Measurements from ENCODE around the gene CELF6.
"Not testable (repeated sequence)": the region's sequence is repeated elsewhere in the genome, so short reads cannot be mapped to it uniquely, and the experiment has no call there.

The CELF6 gene

DNA sequence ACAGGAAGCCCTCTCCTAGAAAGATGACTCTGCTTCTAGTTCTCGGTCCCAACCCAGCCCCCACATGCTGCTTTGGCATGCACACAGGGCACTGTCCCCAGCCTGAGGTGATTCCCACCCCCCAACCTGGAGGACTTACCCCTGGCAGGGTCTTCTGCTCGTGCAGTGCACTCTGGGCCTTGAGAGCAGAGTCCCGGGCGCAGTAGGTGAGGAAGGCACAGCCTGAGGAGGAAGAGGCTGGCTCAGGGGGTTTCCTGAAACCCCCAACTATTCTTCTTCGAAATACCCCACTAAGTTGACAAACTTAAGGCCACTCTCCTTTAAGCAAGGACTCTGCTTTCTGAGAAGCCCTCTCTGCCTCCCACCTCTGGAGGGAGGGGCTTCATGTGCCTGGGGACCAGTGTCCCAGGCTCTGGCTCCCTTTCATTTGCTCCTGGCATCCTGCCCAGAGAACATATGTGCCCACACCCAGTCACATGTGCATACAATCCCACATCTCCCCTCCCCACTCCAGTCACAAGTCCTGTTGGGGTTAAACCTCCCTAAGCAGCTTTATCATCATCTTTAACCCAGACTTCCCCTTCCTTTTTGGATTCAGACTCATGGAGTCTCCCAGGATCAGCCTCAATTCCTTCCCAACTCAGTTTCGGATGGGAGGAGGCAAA lies 4.1 kb downstream of the CELF6 start:
- no peak for DNase-seq

DNA sequence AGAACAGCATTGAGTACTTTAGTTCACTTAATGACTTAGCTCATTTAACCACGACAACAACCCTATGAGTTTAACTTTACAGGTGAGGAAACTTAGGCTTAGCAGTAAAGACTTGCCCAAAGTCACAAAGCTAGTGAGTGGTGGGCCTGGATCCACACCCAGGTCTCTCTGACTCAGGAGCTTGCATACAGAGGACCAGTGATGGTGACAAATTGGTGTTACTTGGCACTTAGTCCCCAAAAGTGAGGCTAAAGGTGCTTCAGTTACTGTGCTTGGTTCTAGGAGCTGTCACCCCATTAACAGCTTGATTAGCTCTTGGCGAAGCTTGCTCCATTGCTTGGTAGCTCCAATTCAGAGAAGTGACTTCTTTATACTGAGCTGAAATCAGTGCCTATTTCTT lies 6.1 kb downstream of the CELF6 start:
- DNase-seq = no peak

DNA sequence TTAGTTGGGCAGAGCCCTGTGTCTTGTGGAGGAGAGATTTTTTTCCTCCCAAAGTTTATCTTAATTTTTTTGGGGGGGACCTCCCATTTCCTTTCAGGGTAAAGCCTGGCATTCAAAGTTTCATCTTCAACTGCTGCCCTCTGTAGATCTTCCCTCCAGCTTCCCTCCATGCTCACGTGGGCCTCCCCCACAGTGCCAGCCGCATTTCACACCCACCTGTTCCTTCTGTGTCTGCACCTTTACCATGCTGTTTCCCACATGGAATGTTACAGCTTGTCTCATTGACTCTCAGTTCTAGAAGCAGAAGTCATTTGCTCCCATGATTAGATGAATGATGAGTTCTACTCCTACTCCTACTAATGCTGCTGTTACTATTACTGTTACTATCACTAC lies 6.5 kb downstream of the CELF6 start:
- no peak for DNase-seq

DNA sequence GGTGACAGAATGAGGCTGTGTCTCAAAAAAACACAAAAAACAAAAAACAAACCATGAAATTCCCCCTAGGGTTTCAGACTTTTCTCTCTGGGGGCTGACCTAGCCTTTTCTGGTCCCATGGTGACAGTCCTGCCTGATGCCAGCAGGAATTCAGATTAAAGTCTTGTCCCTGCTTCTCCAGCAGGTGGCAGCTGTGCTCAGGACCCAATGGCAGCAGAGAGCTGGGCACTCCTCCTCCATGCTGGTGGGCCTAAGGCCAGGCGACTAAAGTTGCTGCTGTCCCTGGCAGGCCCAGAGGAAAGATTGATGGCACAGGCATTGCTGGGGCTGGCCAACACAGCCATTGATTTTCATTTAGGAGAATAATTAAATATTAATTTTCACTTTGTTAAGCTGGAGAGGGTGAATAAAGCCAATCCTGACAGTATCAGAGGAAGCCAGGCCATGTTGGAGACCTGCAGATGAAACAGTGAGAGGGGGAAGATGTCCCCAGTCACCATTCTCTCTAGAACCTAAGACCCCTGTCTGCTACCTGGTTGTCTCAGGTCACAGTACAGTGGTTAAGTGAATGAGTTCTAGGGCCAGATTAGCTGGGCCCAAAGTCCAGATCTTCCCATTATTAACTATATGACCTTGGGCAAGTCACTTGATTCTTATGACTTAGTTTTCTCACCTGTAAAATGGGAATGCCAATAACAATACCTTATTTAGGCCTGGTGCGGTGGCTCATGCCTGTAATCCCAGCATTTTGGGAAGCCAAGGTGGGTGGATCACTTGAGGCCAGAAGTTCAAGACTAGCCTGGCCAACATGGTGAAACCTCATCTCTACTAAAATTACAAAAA lies 7.1 kb downstream of the CELF6 start:
- DNase-seq = peak; percentile 63

DNA sequence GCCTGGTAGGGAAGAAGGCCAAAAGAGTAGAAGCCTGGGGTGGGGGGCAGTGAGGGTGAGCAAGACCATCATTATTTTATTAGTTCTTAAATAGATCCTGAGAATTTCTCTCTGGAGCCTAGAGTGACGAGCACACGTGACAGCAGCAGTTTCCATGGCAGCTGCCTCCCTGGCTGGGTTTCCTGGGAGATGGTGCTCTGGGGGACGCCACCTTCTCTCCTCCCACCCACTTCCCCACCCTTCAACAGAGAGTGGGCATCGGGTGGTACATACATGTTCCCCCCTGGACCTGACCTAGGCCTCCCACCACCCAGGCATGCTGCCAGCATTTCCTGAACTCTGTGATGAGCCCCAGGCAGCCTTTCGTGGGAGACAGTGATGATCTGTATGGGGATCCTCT lies 12.9 kb downstream of the CELF6 start:
- DNase-seq = no peak

DNA sequence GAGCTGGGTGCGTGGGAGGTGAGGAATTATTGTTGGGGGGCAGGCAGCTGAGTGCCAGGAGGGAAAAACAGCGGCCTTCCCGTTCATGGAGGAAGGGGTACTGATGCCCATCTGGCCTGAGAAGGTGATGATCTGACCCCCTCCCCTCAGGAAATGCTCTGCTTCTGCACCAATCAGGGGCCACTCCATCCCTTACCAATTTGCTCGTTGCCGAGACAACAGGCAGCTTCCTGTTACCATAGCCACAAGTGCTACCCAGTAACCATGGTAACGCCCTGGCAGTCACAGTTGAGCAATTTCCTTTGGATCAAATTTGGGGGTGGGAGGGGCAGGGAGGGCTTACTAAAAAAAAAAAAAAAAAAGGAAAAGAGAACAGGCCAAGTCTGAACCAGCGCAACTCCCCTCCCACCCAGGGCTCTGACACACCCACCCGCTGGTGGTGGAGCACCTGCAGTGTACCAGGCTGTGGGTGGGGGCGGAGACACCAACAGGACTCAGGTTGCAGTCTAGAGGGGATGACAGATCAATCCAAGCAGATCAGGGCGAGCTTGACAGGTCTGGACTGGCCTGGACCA lies 13.7 kb downstream of the CELF6 start:
- DNase-seq = peak; percentile 36

DNA sequence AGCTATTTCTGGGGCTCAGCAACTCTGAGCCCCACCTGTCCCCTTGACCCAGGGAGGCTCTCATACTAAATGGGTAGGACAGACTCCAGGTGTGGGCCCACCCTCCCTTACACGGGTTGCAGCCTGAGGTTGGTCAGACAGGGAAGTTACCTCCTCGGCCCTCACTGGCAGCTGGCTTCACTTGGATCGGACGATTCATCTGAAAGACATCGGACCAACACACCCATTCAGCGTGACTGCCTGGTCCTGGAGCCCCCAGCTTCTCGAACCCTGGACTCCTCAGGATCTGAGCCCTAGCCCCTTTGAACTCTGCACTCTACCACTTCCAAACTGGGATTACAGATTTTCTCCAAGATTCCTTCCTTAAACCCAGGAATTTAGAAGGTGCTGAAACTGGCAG lies 15.4 kb downstream of the CELF6 start:
- DNase-seq = no peak

DNA sequence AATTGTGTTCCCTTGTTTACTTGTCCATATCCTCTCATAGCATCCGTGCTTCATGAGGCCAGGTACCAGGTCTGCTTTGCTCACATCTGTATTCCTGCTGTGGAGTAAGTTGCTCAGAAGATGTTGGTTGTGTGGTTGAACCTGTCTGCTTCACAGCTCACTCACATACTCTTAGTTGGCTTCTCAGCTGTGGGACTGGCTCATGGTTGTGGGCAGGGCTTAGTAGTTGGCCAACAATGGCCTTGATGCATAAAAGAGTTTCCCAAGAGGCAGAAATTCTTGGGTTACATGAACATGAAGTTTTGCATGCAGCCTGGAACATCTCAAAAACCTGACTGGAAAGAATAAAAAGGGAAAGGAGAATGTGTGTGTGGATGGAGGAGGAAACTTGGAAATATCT lies 17.0 kb downstream of the CELF6 start:
- no peak for DNase-seq

DNA sequence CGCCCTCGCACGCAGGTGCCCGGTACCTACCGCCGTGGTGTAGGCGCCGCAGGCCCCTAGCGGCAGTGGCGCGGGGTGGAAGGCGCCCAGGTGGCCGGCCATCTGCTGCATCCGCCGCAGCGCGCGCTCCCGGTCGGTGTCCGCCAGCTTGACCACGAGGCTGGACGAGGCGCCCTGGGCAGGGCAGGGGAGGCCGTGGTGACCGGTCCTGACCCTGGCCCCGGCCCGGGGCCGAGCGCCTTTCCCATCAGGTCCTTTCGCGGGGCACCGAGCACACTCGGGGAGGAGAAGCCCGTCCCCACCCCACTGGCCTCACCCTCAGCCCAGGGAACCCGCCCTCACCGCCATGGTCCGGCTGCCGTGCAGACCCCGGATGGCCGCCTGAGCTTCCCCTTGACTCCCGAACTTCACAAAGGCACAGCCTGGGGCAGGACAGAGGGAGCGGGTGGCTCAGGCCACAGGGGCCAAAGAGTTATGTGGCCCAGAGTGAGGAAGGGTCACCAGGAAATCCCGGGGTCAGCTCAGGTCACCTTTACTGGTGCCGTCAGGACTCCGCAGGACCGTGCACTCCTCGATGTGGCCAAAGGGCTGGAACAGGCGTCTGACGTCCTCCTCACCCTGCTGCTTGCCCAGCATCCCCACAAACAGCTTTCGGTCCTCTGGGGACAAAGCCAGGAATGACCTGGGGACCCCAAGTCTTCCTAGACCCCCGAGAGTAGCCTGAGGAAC lies 30.2 kb downstream of the CELF6 start:
- DNase-seq = no peak

DNA sequence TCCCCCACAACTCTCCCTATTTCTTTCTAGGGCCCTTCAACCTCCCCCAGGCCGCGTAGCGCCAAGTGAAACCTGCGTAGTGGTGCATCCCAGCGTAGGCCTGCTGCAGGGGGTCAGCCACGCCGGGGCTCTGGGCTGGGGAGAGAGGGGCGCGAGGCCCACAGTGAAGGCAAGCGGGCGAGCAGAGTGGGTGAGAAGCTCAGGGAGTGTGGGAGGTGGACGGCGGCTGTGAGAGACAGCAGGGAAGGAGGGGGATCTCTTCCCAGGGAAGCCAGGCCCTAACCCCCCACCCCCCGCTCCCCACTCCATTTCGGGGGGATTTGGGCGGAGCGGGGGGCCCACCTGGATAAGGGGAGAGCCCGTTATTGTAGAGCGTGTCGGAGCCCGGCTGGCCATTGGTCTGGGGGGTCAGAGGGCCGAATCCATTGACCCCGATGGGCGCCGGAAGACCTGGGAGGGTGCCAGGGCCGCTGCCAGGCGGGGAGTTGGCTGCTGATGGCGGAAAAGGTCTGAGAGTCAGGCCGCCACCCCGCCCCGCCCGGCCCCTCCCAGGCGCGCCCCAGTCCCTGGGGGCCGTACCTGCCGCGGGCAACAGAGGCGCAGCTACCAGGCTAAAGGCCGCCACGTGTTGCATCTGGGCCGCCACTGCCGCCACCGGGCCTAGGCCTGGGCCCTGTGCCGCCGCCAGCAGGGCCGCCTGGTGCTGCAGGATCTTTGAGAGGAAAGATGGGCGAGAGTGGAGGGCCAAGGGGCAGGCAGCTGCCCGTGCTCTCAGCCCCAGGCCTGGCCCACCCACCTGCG lies 31.0 kb downstream of the CELF6 start:
- no peak for DNase-seq

DNA sequence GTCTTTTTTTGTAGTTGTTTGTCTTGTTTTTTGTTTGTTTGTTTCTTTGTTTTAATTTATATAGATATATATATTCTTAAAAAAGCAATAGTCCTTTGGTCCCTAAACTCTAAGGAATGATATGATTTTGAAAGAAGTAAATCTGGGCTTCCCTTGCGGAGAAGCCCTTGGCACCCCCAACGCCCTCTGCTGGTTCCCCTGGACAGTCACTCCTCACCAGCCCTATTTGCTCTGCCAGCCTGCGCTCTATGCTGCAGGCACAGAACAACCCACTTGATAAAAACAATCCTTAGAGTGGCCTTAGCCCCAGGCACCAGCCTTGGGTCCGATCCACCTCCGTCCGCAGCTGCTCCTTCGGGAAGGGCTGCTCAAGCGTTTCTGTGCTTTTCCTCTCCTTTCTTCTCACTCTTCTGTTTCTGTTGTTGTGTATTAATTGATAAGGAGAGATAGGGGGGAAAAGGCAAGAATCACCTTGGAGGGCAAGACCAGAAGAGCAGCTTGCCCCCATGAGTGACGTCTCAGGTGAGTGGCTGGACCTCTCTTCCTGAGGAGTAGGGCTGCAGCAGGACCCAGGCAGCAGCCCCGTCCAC lies 33.9 kb downstream of the CELF6 start:
- DNase-seq = peak; percentile 19

DNA sequence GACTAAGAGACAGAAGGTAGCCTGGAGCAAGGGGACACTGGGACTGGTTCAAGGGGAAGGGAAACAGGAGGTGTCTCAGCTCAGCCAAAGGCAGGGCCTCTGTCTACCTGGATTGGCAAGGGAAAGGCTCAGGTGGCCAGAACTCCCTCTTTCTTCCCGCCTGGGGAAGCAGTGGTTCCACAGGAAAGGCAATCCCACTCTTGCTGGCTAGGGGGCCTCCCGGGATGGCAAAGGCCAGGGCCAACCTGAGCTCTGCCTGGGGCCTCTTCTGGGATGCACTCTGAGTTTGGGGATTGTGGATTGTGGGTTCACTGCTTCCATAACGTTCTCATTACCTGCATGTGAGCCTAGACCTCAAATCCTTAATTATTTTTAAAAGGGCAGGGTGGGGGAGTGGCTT lies 34.6 kb downstream of the CELF6 start:
- no peak for DNase-seq

DNA sequence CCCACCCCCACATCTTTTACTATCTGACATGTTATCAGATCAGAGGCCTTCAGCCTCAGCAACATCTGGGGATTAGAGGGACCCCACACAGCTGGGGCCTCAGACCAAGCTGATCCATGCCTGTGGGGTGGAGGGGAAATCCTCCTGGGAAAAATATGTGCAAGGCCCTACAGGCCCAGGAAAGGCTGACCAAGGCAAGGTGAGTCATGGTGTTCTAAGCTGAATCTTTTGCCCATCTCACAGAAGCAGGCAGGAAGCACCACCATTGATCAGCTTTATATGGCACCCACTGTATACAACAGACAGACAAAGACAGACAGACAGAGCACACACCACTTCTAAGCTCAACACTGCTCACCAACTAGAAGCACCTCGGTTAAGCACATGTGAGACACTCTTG lies 35.2 kb downstream of the CELF6 start:
- no peak for DNase-seq

DNA sequence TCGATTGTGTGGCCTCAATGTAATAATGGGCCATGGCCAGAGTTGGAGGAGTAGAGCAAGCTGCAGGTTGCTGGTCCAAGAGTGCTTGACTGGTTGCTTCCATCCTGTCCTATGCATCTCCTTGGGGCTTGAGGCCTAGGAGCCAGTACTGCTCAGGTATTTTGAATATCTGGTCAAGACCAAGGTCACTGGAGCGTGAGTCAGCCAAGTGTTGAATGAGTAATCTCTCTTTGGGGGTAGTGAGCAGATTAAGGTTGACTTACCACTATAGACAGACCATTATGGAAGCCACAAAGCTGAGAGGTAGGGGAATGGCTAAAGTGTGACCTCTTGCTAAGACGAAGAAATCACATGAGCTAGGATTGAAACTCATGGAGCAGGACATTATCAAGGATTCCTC lies 38.2 kb downstream of the CELF6 start:
- DNase-seq = no peak

DNA sequence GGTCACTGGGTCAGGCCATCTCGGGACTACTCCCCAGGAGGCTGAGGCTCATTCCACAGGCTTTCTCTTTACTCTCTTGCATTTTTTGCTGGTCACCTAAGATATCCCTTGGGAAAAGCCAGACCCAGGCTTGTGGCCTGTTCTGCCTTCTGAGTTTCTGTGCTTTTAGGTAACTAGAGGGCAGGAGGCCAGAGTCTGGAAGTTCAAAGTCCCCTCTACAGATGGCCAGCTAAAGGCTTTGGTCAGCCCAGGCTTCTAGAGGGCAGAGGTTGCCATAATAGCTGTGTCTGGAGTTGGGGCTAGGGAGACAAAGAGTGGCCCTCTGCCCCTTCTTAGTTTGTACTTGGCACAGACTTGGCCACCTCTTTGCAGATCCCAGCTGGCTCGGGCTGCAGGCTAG lies 39.2 kb downstream of the CELF6 start:
- DNase-seq = no peak

DNA sequence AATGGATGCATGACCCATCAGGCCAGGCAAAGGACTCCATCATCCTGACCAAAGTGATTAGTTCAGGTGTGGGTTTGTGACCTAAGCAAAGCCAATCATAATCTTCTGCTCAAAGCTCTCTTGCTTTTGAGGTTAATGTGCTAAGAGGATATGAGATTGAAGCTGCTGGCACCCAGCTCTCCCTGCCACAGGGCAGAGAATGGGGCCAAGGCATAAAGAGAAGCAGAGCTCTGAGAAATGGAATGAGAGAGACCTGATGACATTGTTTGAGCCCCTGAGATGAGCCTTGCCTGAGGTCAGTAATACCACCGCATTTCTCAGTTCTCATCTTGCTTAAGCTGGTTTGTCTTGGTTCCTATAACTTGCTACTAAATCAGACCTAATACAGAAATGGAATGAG lies 41.2 kb downstream of the CELF6 start:
- no peak for DNase-seq

DNA sequence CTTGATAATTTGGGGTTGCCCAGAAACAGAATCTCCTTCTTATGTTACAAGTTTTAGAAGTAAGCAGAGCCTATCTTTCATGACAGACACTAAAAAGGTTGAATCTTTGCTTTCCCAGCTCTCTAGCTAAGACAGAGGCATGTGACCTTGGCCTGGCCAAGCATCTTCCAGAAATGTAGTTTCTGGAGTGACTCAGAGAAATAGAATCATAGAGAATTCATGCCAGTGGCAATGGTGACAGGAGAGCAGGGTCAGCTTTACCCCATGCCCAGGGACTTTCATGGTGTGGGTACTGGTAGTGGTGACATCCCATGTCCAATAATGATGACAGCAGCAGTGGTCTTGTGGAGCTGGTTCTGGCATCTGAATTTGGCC lies 43.6 kb downstream of the CELF6 start:
- DNase-seq = no peak

DNA sequence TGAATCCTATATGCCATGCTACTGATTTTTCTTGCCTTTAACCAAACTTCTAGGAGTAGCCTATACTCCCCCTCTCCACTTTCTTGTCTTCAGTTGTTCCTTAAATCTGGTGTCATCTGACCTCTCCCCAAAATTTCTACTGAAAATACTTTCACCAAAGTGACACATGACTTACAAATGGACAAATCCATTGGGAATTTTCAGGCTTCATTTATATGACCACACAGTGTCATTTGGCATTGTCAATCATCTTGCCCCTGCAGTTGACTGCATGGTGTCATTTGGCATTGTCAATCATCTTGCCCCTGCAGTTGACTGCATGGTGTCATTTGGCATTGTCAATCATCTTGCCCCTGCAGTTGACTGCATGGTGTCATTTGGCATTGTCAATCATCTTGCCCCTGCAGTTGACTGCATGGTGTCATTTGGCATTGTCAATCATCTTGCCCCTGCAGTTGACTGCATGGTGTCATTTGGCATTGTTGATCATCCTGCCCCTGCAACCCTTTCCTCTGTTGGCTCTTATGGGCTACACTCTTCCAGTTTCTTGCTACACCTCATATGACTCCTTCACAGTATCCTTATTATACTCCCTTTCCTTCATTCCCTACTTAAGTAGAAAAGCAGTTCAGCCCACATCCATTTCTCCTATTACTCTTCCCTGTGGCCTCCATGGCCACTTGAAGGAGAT lies 44.2 kb downstream of the CELF6 start:
- DNase-seq = not testable (repeated sequence)

DNA sequence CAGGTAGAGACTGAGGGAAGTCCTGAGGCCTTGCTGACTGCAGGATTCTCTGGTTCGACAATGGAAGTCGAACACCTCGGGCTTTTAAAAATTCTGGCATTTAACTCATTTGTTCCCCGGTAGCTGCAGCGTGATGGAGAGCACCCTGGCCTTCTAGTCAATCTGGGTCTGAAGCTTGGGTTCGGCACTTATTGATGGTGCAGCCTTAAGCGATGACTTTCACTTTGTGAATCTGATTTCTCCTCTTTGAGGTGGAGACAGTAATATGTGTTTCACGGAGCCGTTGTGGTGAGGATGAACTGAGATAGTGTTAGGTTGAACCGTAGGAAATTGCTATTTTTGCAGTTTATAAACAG lies 47.0 kb downstream of the CELF6 start:
- no peak for DNase-seq

DNA sequence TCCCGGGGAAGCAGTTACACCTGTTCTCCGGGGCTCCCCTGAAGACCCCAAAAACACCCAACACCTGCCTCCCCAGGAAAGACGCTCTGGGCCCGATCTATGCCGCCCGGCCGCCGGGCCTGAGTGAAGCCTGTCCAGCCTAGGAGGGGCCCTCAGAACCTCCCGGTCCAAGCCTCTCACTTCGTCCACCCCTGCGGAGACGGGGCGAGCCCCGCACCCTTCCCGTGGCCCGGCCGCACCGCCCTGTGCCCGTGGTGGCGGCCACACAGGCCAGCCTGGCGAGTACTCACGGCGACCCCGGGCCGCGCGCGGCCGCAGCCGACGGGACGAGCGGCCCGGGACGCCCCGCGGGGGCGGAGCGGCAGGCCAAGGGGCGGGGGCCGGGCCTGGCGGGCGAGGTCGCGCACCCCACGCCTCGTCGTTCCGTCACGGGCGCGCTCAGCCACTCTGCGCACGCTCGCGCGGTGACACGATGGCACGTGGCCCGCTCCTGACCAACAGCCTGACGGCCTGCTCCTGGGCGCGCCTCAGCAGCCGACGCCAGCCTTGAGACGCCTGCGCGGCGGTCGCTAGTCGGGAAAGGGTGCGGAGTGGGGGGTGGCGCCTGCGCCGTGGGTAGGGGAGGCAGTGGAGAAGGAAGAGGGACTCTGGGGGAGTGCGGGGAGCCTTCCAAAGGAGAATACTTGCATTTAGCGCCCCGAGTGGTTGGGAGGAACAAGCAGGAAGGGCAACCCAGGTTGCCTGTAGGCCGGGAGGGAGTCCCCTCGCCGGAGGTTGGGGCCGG lies 47.6 kb downstream of the CELF6 start, which contains the start of gene PARP6:
Gene PARP6, minus strand, starts transcription at position 342 of the 784 bp plus-strand sequence. CDS start 5,077 bp downstream, outside the sequence.
- DNase-seq = peak; percentile 98

DNA sequence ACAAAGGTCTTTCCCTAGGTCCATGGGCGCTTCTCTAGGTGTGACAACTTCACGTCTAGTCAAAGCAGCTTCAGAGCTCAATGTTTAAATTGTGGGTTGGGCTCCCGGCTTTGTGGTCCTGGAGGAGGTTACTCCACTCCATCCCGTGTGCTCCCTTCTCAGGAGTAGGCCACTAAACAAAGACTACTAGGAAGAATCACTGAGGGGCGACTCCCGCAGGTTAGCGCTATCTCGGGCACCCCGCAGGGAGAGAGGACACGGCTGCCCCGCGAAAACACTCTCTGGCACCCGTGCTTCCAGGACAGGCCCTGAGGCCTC lies 48.1 kb downstream of the CELF6 start:
- peak; percentile 6 for DNase-seq

Measured in fibroblast of upper back skin (primary cell).